ENCODE results near the gene STAT3. TPM values are rescaled to one million over a fixed set of nuclear protein-coding genes. Genes with fewer than 3 reads are reported as not detected.
"Not testable (repeated sequence)": the region's sequence is repeated elsewhere in the genome, so short reads cannot be mapped to it uniquely, and the experiment has no call there.

STAT3 gene
- total RNA-seq, 4 donors from 2014 or later, result 146 to 253 (median 205) TPM

- H3K27ac ChIP-seq, result no peak overlapping the region
- H3K4me3 ChIP-seq, result no peak overlapping the region
- no peak for ATAC-seq
- H3K4me1 ChIP-seq, result no peaks in the 10 kb centered on the region
- WGBS, 2 donors (ENCODE audit: low coverage in 1 of 2), result 74 to 77% methylated on average over 5 to 7 of the region's 9 CpGs
- peaks cover 0 to 96% of the 10 kb centered on the region in 2 donors for H3K36me3 ChIP-seq
- no peaks in the 10 kb centered on the region for H3K9me3 ChIP-seq
- TF ChIP-seq POLR2AphosphoS5 (IDR thresholded peaks at IDR 0.05), result no peak
- TF ChIP-seq POLR2A (IDR thresholded peaks at IDR 0.05), result no peak
- TF ChIP-seq CTCF (IDR thresholded peaks at IDR 0.05), result no peak
- no peak for TF ChIP-seq EP300 (IDR thresholded peaks at IDR 0.05)
- no peaks in the 10 kb centered on the region for H3K27me3 ChIP-seq
These were observed 87.2 kb downstream of the STAT3 start for GRCh38 chr17:42301022-42301421.

DNA sequence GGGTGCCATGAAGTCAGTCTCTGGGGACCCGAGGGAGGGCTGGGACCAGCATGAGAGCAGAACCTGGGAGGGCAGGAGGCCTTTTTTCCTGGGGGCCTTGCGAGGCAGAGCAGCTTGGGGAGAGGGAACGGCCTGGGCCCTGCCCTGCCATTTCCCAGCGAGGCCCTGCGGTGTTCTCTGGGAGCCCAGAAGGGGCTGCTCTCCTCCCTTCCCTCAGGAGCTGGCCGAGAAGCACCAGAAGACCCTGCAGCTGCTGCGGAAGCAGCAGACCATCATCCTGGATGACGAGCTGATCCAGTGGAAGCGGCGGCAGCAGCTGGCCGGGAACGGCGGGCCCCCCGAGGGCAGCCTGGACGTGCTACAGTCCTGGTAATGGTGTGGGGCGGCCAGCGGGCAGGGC lies 88.3 kb downstream of the STAT3 start:
- WGBS, 2 donors (ENCODE audit: low coverage in 1 of 2), result no CpG with 5 or more reads among the region's 17 CpGs
- H3K4me3 ChIP-seq, H3K9me3 ChIP-seq, ATAC-seq, H3K4me1 ChIP-seq, H3K27ac ChIP-seq, H3K27me3 ChIP-seq: not testable (repeated sequence)
- peaks cover 0 to 96% of the 10 kb centered on the region in 2 donors for H3K36me3 ChIP-seq

GRCh38 chr17:42299361-42299760 lies 88.9 kb downstream of the STAT3 start:
- H3K4me1 ChIP-seq, ATAC-seq, H3K4me3 ChIP-seq, H3K27ac ChIP-seq, H3K9me3 ChIP-seq, H3K27me3 ChIP-seq: not testable (repeated sequence)
- peaks cover 0 to 96% of the 10 kb centered on the region in 2 donors for H3K36me3 ChIP-seq
- no CpG with 5 or more reads among the region's 10 CpGs for WGBS, 2 donors (ENCODE audit: low coverage in 1 of 2)

DNA sequence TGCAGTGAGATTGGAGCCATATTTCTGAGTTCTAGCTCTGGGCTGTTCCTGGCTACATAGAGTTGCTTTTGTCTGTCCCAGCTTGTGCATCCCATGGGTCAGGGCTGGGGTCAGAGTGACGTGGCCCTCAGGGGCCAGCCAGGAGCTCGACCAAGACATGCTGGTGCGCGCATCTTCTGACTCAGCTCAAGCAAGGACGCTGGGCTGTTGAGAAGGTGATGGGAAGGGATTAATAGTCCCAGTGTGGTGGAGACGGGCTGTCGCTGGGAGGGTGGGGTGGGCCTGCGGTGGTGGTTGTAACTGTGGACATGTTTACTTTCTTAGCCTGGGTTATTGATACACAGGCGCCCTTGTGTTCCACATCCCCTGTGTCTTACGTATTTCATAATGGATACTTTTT lies 90.5 kb downstream of the STAT3 start:
- H3K36me3 ChIP-seq, result peaks cover 0 to 96% of the 10 kb centered on the region in 2 donors
- not testable (repeated sequence) for H3K9me3 ChIP-seq, H3K4me3 ChIP-seq, H3K27ac ChIP-seq, H3K27me3 ChIP-seq, ATAC-seq, H3K4me1 ChIP-seq
- WGBS, 2 donors (ENCODE audit: low coverage in 1 of 2), result 86% methylated on average over 1 of the region's 10 CpGs; no CpG with 5 or more reads in 1 of the 2 donors

GRCh38 chr17:42296012-42296411 lies 92.2 kb downstream of the STAT3 start:
- no peak for TF ChIP-seq EP300 (IDR thresholded peaks at IDR 0.05)
- TF ChIP-seq POLR2AphosphoS5 (IDR thresholded peaks at IDR 0.05), result no peak
- TF ChIP-seq POLR2A (IDR thresholded peaks at IDR 0.05), result no peak
- TF ChIP-seq CTCF (IDR thresholded peaks at IDR 0.05), result no peak
- H3K36me3 ChIP-seq, result peaks cover 0 to 96% of the 10 kb centered on the region in 2 donors
- no peak overlapping the region for H3K27ac ChIP-seq
- H3K9me3 ChIP-seq, result no peaks in the 10 kb centered on the region
- peaks cover 0 to 12% (median 0%) of the 10 kb centered on the region in 3 donors for H3K4me1 ChIP-seq
- no peaks in the 10 kb centered on the region for H3K27me3 ChIP-seq
- ATAC-seq, result no peak
- WGBS, 2 donors (ENCODE audit: low coverage in 1 of 2), result 89 to 92% methylated on average over 2 to 3 of the region's 3 CpGs
- no peak overlapping the region for H3K4me3 ChIP-seq

GRCh38 chr17:42294469-42295398 lies 93.5 kb downstream of the STAT3 start:
- peaks cover 0 to 25% (median 0%) of the 10 kb centered on the region in 3 donors for H3K4me1 ChIP-seq
- no peaks in the 10 kb centered on the region for H3K9me3 ChIP-seq
- H3K36me3 ChIP-seq, result peaks cover 0 to 87% of the 10 kb centered on the region in 2 donors
- no peak overlapping the region for H3K27ac ChIP-seq
- no peak overlapping the region for H3K4me3 ChIP-seq
- no peaks in the 10 kb centered on the region for H3K27me3 ChIP-seq
- TF ChIP-seq CTCF (IDR thresholded peaks at IDR 0.05) (no peak), POLR2AphosphoS5 (IDR thresholded peaks at IDR 0.05) (no peak), EP300 (IDR thresholded peaks at IDR 0.05) (no peak), POLR2A (IDR thresholded peaks at IDR 0.05) (no peak)
- ATAC-seq, result no peak
- 75 to 91% methylated on average over 4 to 6 of the region's 12 CpGs for WGBS, 2 donors (ENCODE audit: low coverage in 1 of 2)
